Measurements from ENCODE around the gene IL12RB2. TPM values are rescaled to one million over a fixed set of nuclear protein-coding genes. Genes with fewer than 3 reads are reported as not detected.

The IL12RB2 gene
- total RNA-seq, 2 donors from 2014 or later: 1.3 to 3.3 TPM

GRCh38 chr1:67294836-67295617 lies 12.6 kb upstream of the IL12RB2 start:
- TF ChIP-seq CTCF (IDR thresholded peaks at IDR 0.05): no peak
- no peak for TF ChIP-seq POLR2A (IDR thresholded peaks at IDR 0.05)
- no peak for ATAC-seq
- Histone ChIP-seq H3K4me1 (no peaks in the 10 kb centered on the region), H3K9me3 (no peaks in the 10 kb centered on the region), H3K27ac (no peak overlapping the region), H3K4me3 (no peak overlapping the region), H3K36me3 (replicated peaks in 1 of 2; ENCODE audit: insufficient read depth in 1 of 2, low read depth in 2 of 2) (no peaks in the 10 kb centered on the region), H3K27me3 (no peaks in the 10 kb centered on the region)
- intact Hi-C loops (cut with DNase I): no loop called here
- no peak for DNase-seq
- 80 to 85% methylated on average over 9 of the region's 9 CpGs for WGBS, 2 donors

- H3K36me3 ChIP-seq (replicated peaks in 1 of 2; ENCODE audit: insufficient read depth in 1 of 2, low read depth in 2 of 2): no peaks in the 10 kb centered on the region
- no peaks in the 10 kb centered on the region for H3K27me3 ChIP-seq
- no peak overlapping the region for H3K27ac ChIP-seq
- H3K9me3 ChIP-seq: no peaks in the 10 kb centered on the region
- ATAC-seq (no peak), DNase-seq (no peak)
- TF ChIP-seq CTCF (IDR thresholded peaks at IDR 0.05) (no peak), POLR2A (IDR thresholded peaks at IDR 0.05) (no peak)
- intact Hi-C loops (cut with DNase I): no loop called here
- H3K4me3 ChIP-seq: no peak overlapping the region
- H3K4me1 ChIP-seq: no peaks in the 10 kb centered on the region
- 25 to 41% methylated on average over 2 of the region's 2 CpGs for WGBS, 2 donors
These were observed 8.9 kb upstream of the IL12RB2 start for GRCh38 chr1:67298762-67299161.

GRCh38 chr1:67299296-67299695 lies 8.4 kb upstream of the IL12RB2 start:
- TF ChIP-seq CTCF (IDR thresholded peaks at IDR 0.05) (no peak), POLR2A (IDR thresholded peaks at IDR 0.05) (no peak)
- H3K4me3 ChIP-seq: no peak overlapping the region
- 94% methylated on average over 7 of the region's 7 CpGs for WGBS, 2 donors
- ATAC-seq: no peak
- no peaks in the 10 kb centered on the region for H3K36me3 ChIP-seq (replicated peaks in 1 of 2; ENCODE audit: insufficient read depth in 1 of 2, low read depth in 2 of 2)
- no peak for DNase-seq
- no peaks in the 10 kb centered on the region for H3K4me1 ChIP-seq
- no peak overlapping the region for H3K27ac ChIP-seq
- intact Hi-C loops (cut with DNase I): no loop called here
- H3K9me3 ChIP-seq: no peaks in the 10 kb centered on the region
- no peaks in the 10 kb centered on the region for H3K27me3 ChIP-seq

- no peak overlapping the region for H3K4me3 ChIP-seq
- H3K36me3 ChIP-seq (replicated peaks in 1 of 2; ENCODE audit: insufficient read depth in 1 of 2, low read depth in 2 of 2): no peaks in the 10 kb centered on the region
- ATAC-seq (no peak), DNase-seq (no peak)
- no peaks in the 10 kb centered on the region for H3K27me3 ChIP-seq
- H3K9me3 ChIP-seq: no peaks in the 10 kb centered on the region
- intact Hi-C loops (cut with DNase I): no loop called here
- no peak overlapping the region for H3K27ac ChIP-seq
- no peaks in the 10 kb centered on the region for H3K4me1 ChIP-seq
- TF ChIP-seq POLR2A (IDR thresholded peaks at IDR 0.05): no peak
- no peak for TF ChIP-seq CTCF (IDR thresholded peaks at IDR 0.05)
- 51 to 64% methylated on average over 2 of the region's 2 CpGs for WGBS, 2 donors
These were observed 7.1 kb upstream of the IL12RB2 start for GRCh38 chr1:67300561-67300960.

- Histone ChIP-seq H3K4me1 (peaks cover 7% of the 10 kb centered on the region), H3K4me3 (no peak overlapping the region), H3K9me3 (no peaks in the 10 kb centered on the region), H3K27ac (no peak overlapping the region), H3K27me3 (no peaks in the 10 kb centered on the region), H3K36me3 (replicated peaks in 1 of 2; ENCODE audit: insufficient read depth in 1 of 2, low read depth in 2 of 2) (no peaks in the 10 kb centered on the region)
- ATAC-seq (no peak), DNase-seq (no peak)
- intact Hi-C loops (cut with DNase I): no loop called here
- 72% methylated on average over 3 of the region's 3 CpGs for whole genome bisulfite sequencing, 2 donors
- TF ChIP-seq CTCF (IDR thresholded peaks at IDR 0.05) (no peak), POLR2A (IDR thresholded peaks at IDR 0.05) (no peak)
These were observed 3.6 kb upstream of the IL12RB2 start for GRCh38 chr1:67304023-67304422.

All from body of pancreas (tissue), 4 donors.